Amygdala (tissue), 56 donors: ENCODE measurements around the gene ATXN1.

Experiments
- DNase-seq, 56 donors: peaks; one replicate each; lab custom pipeline; 2025; lab: John Stamatoyannopoulos, UW

Gene ATXN1

GRCh38 chr6:16521528-16521927, 239.7 kb downstream of the ATXN1 start:
- DNase-seq = no peak

GRCh38 chr6:16519265-16520242, 241.7 kb downstream of the ATXN1 start:
- no peak for DNase-seq

- no peak for DNase-seq
Observed at GRCh38 chr6:16518265-16518664, 243.0 kb downstream of the ATXN1 start.

- DNase-seq = peak in 21 of 56 donors; percentile 7 to 66 (median 27)
Observed at GRCh38 chr6:16514249-16514648, 247.0 kb downstream of the ATXN1 start.

GRCh38 chr6:16512544-16513290, 248.5 kb downstream of the ATXN1 start:
- no peak for DNase-seq

GRCh38 chr6:16511723-16512489, 249.4 kb downstream of the ATXN1 start:
- DNase-seq = no peak

- DNase-seq = peak in 1 of 56 donors; percentile 29
Observed at GRCh38 chr6:16511040-16511660, 250.1 kb downstream of the ATXN1 start.

GRCh38 chr6:16510245-16510644, 251.0 kb downstream of the ATXN1 start:
- DNase-seq = no peak

GRCh38 chr6:16508959-16509358, 252.3 kb downstream of the ATXN1 start:
- no peak for DNase-seq

- DNase-seq = peak in 4 of 56 donors; percentile 5 to 31 (median 12)
Observed at GRCh38 chr6:16505711-16506357, 255.4 kb downstream of the ATXN1 start.

GRCh38 chr6:16504609-16505008, 256.7 kb downstream of the ATXN1 start:
- no peak for DNase-seq

GRCh38 chr6:16503970-16504415, 257.3 kb downstream of the ATXN1 start:
- no peak for DNase-seq

- no peak for DNase-seq
Observed at GRCh38 chr6:16503241-16503775, 258.0 kb downstream of the ATXN1 start.

GRCh38 chr6:16498957-16499356, 262.3 kb downstream of the ATXN1 start:
- DNase-seq = no peak

GRCh38 chr6:16498237-16498636, 263.0 kb downstream of the ATXN1 start:
- DNase-seq = no peak

GRCh38 chr6:16496991-16497801, 264.1 kb downstream of the ATXN1 start:
- no peak for DNase-seq

GRCh38 chr6:16496210-16496609, 265.1 kb downstream of the ATXN1 start:
- DNase-seq = peak in 1 of 56 donors; percentile 20

- DNase-seq = no peak
Observed at GRCh38 chr6:16494793-16495192, 266.5 kb downstream of the ATXN1 start.
